GM19351 (cell line): Measurements from ENCODE around the gene ARHGEF28.

Experiments
- ATAC-seq: cut with Tn5 transposase; IDR thresholded peaks from one replicate; pipeline ENCODE4 v1.9.1; 2021; ENCODE audit warnings: mild to moderate bottlenecking, moderate library complexity; ENCODE audit not compliant: unreplicated experiment

Gene ARHGEF28

DNA sequence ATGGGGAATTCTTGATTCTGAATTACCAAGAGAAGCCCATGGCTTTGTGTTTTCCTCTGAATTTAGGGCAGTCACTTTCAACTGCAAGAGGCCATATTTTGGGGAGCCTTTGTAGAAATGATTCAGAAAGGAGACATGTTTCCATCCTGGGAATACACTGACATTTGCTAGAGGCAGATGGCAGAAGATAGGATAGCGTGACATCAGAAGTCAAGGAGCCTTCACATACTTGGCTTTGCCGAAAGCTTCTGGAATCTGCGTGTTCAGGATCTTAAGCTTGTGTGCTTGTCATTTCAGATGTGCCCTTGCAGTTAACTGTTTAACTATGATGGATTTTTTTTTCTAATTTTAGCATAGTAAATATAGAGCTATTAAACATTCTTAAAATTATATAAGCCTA, 296.2 kb downstream of the ARHGEF28 start:
- ATAC-seq, result no peak

DNA sequence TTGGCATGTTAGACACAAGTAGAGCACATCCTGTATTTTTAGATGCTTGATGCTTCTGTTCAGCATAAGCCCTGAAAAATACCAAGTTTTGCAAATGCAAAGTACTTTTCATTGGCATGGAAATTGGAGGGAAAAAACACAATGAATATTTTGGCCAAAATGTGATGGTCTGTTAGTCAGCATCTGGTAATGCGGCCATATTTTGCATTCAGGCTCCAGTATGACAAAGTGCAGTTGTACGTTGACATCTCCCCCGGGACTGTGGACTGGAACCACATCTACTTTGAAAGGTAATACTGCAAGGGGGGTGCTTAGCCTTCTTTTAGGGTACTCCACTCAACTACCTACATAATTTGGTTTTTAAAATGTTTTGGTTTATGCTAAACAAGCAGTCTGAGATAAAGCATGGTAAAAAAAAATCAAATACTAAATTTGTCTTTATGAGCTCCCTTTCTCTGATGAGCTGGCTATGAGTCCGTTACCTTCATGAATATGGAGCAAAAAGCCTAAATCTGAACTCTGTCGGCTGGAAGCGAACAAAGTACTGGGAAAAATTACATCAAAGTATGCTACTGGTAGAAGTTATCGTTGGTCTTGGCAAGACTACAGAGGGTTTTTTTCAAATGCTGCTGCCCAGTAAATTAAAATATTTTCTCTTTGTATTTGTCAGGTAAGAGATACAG, 297.0 kb downstream of the ARHGEF28 start:
- ATAC-seq, result no peak

DNA sequence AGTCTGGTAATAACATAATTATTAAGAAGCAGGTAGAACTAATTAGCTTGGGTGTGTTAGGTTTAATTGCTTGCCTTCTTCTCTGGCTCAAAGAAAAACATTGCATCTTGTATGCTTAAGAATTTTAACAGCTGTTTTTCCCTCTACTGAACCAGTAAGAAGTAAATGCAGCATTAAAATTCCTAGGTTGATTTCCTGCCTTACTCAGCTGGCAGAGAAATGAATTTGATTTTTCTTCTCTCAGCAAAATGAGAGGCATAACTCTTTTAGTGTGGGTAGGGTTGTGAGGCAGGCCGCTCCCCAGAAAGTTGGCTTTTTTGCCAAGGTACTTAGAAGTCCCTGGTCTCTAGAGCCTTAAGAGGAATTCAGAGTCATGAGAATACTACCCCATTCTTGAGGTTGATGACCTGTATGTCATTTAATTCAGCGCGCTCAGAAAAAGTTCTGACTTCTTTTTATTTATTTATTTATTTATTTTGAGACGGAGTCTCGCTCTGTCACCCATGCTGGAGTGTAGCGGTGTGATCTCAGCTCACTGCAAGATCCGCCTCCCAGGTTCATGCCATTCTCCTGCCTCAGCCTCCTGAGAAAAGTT, 302.6 kb downstream of the ARHGEF28 start:
- ATAC-seq, result no peak

DNA sequence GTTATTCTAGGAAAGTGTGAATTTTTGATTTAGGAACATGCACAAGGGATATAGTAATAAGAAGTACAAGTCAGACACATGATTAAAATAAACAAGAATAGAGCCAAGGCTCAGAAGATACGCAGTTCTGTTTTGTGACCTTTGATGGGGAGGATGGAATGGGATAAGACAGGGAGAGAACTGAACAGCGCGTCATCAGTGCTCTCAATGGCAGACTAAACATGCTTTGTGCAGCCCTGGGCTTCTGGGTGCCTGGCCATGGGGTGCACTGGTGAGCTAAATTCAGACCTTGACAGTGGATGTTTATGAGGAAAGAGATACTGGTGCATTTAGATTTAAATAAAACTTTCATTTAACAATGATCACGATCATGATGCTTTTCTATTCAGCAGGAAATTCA, 309.7 kb downstream of the ARHGEF28 start:
- no peak for ATAC-seq

DNA sequence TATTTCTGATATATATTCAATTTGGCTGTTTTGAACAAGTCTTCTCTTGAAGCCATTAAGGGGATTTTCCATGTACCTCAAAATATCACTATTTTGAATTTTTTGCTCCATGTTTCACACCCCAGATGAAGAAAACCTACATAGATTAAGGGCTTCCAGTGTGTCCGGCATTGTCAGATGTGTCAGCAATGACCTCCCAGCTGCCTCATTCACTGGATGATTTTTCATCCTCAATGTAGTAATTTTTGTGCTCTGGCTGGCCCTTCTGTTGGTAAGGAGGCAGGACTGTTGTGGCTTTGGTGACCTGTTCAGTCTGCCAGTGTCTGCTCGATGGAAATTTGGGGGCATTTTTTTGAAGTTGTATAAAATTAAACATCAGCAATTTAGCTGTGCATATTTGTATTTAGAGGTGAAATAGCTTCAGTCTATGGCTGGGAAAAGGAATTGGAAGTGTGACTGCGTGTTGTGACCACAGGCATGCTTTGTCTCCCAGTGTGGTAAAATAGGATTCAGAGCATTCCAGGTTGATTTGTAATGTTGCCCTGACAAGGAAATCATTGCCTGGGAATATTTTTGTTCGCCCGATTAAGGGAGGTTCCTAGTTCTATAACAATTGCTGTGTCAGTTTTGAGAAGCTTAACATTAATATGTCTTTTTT, 312.4 kb downstream of the ARHGEF28 start:
- no peak for ATAC-seq

DNA sequence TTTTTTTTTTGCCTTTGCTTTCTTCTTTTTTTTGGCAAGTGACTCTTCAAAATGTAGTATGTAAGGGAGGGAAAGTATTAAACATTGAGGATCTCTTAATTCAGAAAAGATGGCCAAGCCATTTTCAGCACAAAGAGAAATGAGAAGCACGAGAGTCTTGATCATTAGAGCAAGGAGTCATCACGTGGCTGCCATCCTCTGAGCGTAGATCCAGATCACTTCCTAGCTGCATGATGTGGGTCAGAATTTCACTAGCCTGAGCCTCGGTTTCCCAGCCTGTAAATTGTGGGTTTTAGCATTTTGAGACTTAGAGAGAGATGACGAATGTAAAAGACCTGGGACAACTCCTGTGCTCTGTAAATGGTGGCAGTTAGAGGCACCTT, 312.9 kb downstream of the ARHGEF28 start:
- ATAC-seq, result no peak

DNA sequence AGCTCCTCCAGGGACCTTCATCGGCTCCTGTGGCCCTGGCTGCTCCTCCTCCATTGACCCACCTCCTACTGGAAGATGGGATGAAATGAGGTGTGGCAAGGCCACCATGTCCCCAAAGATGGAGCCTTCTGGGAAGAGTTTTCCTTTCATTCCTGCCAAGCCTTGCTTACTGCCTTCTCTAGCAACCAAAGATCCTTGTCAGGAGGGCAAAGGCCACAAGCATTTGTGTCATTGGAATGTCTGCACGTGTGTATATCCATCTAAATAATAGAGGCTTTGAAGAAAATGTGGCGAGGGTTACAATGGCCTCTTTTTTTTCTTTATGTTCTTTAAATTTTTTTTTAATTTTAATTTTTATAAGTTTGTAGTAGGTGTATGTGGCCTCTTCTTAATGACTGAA, 313.6 kb downstream of the ARHGEF28 start:
- no peak for ATAC-seq

DNA sequence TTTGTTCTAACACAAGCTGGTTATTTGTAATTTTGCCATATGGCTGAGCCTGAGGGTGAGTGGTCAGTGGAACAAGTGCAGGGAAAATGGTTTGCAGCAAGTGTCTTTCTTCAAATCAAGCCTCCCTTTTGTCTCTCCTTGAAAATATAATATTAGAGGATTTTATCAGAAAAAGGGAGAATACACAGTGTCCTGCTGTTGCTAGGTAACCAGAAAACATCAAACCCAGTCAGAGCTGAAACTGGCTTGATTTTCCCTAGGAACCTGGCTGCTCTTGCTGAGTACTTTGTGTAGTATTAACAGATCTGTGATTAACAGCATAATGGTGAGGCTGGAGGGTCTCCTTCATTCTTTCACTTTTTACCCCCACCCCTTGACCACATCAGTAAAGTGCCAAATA, 314.0 kb downstream of the ARHGEF28 start:
- ATAC-seq, result no peak

DNA sequence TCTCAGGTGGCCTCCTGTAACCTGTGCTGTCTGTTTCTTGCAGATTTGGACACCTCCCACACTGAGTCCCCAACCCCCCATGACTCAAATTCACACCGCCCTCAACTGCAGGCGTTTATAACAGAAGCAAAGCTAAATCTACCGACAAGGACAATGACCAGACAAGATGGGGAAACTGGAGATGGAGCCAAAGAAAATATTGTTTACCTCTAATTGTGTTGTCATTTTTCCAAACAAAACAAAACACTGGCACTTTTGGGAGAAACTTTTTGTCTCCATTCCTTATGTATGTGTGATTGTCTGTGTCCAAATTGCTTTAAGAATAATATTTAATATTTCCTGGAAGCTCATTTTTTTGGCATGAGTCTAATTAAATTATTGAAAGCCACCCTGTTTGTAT, 314.8 kb downstream of the ARHGEF28 start:
- ATAC-seq, result no peak

DNA sequence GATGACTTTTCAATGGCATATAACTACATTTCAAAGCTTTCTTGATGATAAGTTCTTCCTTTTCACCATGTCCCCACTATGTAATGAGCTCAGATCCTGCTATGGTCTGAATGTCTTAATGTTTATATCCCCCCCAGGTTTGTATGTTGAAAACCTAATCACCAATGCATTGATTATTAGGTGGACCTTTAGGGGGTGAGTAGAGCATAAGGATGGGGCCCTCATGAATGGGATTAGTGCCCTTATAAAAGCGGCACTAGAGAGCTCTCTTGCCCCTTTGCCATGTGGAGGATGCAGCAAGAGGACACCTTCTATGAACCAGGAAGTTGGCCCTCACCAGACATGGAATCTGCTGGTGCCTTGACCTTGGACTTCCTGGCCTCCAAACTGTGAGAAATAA, 316.8 kb downstream of the ARHGEF28 start:
- ATAC-seq, result no peak

DNA sequence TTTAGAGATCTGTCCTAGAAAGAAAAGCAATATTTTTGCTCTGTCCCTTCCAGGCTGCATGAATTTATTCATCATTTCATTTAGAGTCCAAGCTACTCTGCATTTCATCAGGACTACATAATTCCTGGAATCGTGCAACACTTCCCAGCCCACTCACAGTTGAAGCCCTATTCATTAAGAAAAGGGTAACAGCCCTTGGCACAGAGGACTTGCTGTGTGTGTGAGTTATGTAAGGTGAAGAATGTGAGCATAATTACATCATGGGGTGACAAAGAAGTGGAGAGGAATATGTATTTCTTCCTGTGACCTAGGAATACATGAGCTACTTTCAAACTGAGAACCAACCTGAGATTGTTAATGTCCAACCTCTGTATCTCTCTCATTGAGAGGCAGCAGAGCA, 317.4 kb downstream of the ARHGEF28 start:
- no peak for ATAC-seq

DNA sequence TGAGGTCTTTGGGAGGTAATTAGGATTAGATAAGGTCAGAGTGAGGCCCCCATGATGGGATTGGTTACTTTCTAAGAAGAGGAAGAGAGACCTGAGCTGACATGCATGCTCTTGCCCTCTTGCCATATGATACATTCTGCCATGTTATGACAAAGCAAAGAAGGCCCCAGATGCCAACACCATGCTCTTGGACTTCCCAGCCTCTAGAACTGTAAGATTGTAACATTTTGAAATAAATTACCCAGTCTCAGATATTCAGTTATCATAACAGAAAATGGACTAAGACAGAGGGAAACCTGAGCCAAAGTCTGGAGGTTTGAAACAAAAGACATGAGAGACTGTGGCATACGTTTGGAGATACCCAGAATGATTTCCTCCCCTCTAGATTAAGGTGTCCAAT, 318.6 kb downstream of the ARHGEF28 start:
- no peak for ATAC-seq

DNA sequence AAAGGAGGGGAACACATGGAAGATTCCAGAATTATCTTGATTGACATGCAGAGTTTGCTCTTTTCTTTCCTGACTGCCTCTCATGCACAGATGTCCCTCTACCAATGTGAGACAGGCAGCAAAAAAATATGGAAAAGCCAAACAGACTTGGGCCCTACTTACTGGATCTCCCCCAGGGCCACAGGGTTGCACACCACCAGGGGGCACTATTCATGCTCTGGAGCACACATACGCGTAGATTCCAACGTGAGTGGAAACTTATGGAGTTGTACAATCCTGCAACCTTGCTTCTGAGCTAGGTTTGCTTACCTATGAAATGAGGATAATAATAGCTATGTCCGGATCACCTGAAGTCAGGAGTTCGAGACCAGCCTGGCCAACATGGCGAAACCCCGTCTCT, 319.5 kb downstream of the ARHGEF28 start:
- ATAC-seq, result no peak

DNA sequence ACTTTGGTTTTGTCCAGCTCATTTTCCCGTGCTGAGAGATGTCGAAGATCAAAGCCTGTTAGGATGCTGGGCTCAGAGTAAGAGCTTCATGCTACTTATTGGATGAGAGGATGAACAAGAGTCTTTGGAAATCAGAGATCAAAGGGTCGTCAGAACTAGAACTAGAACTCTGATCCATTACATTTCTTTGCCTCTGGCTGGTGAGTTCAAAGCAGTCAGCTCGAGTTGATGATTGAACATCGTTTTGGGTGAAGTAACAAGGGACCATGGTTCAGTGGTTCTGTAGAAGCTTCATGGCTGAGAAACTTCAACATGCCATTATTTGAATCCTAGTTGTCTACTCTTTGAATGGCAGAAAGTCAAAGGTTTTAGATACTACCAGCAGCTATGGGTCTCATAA, 320.3 kb downstream of the ARHGEF28 start:
- ATAC-seq, result no peak

DNA sequence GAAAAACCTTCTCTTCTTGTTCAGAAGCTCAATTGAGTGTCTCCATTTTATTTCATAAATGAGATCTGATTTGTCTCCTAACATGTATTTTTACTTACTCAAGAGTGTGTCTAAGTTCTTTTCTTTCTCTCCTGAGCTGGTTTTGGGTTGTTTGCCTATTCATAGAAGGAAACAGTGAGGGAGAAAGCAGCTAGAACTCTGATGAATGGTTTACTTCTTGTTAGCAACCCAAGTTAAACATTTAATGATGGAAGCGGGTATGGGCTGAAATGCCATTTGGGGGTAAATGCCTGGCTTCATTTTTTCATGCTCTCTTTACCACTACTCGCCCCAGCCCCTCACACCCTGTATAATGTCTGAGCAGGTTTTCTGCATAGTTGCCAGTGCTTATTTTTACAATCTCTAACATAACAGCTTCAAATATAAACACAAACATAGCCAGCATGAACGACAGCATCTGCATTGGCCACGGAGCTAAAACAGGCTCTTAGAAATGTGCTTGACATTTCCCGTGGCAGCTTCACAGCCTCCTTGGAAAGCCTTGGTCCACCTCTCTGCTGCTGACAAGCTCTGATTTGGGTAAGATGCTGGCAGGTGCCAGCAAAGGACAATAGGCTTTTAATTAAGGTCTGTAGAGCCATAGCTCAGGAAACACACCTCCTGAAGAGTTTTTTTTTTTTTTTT, 321.1 kb downstream of the ARHGEF28 start:
- no peak for ATAC-seq

DNA sequence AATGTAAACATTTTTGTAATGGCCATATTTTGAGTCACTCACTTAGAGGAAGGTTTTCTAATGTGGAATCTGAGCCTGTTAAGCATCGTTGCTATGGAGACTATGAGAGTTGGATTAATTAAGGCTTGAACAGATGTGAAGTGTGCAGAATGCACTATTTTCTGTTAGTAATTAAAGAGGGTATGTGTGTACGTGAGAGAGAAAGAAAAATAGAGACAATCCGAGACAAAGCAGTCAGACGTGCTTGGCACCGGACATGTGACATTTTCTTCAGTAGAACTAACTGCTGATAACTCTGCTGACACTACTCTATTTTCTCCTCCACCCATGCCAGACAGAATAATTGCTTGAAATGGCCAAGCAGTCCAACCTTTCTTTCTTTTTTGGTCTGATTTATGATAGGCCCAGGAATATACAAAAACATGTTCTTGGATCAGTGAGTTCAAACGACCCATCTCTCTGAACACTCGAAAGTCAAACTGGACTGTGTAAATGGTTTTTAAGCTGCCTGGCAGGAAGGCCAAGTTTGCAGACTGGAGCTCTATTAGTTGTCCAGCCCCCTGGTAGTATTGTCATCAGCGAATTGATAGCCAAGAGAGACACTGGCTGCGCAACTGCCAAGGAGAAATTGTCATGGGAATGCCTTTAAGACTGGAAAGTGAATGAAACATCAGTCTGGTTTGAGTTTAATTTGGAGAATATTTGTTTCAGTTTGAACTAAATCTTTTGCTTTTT, 322.1 kb downstream of the ARHGEF28 start:
- no peak for ATAC-seq

DNA sequence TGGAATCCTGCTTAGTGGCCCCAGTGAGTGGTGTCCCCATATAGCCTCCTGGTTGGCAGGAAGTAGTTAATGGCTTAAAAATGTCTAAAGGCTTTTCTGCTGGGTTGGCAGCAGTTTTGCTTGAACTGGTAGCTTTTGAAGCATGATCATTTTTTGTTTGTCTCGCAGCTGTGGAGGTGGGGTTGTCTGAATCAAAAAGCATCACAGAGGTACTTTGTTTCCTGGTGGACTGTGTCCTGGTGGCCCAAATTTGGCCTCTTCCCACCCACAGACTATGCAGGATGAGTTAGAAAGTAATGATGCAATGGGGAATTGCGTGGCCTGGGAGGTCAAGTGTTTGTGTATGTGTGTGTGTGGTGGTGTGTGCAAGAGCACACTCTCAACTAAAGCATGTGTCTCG, 322.7 kb downstream of the ARHGEF28 start:
- ATAC-seq, result no peak

DNA sequence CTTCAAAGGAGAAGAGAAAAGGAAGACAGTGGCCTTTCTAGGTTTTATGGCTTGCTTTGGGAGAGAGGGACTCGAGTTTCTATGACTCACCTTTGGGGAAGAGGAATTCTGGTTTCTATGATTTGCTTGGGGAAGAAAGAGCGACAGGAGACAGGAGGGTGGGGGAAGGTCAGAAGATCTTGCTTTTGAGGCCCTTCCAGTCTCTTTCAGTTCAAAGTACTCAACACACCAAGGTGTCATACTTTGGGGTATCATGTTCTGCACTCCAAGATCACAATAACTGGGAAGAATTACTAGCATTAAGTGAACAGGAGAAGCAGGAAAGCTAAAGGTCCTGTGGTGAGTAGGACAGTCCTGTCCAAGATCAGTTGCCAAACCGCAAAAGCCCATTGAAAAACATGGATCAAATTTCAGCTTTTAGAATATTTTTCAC, 324.5 kb downstream of the ARHGEF28 start:
- no peak for ATAC-seq

DNA sequence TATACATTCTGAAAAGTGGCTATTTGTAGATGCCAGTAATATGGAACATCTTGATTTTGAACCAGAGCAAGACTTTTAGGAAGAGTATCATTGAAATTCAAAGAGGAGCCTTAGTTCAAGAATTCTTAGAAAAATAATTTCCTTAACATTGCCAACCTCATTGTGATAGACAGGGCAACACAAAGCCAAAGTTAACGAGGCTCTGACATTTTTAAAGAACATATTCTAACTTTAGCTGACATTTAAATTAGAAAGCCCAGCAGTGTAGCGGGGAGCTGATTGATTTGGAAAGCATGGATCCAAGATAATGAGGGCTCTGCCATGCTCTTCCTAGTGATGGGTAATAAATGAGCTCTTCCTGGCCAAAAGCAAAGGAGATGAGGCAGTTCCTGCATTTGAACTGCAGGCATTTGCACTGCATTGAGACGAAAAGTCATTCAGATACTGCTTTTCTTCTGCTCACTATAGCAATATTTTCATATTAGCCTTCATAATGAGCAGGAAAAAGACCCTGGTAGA, 325.0 kb downstream of the ARHGEF28 start:
- no peak for ATAC-seq

DNA sequence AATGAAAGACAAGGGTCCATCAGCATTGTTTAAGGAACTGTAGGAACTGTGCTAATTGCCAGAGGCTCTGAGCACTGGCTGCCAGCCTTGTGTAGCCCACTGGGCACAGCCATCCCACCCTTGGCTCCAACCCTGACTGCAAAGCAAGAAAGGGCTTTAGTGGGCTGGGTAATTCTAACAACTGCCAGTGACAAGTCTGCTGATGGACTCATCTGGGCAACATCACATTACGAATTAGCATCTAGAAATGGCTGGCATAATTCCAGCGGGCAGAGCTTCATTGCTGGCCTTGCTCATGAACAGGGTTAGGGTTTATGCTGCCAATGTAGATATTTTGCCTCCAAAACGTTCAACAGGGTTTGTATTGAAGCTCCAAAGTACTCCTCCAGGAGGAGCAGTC, 326.9 kb downstream of the ARHGEF28 start:
- no peak for ATAC-seq

DNA sequence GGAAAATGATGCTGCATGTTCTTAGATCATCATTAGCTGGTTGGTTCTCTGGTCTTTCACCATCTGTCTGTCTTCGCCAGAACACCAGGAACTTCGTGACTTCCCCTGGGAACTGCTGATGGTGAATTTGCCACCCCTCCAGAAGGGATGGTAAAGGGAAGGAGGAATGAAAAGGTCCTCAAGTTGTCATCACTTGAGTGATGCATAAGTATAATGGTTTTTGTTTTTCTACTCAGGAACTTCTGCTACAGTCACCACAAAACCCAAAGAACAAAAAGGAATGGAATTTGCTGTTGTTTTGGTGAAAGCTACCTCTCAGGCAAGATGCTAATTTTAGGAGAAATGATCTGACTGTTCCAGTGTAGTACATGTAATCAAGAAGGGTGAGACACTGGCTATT, 328.4 kb downstream of the ARHGEF28 start:
- no peak for ATAC-seq
